Choroid plexus epithelial cell (primary cell): ENCODE data around the gene VSTM2B.

Source experiments
- DNase-seq: peaks from one replicate; pipeline ENCODE4 v3.0.0-alpha.2; 2010; ENCODE audit warnings: low read depth
- H3K4me3 ChIP-seq: 2 replicates; pipeline ENCODE4 v1.5.1; 2011; ENCODE audit warnings: low read depth, mild to moderate bottlenecking, control low read depth, low read length, moderate library complexity
- CTCF ChIP-seq: conservative IDR thresholded peaks from 2 replicates; pipeline ENCODE4 v1.5.1; 2011; ENCODE audit warnings: low read depth, mild to moderate bottlenecking, control low read depth, inconsistent platforms, low read length, moderate library complexity

Gene VSTM2B

GRCh38 chr19:29576046-29576606 is 50.3 kb downstream of the VSTM2B start:
- no peak overlapping the region for H3K4me3 ChIP-seq
- no peak for DNase-seq
- no peak for TF ChIP-seq CTCF

GRCh38 chr19:29576761-29577648 is 51.2 kb downstream of the VSTM2B start:
- no peak overlapping the region for H3K4me3 ChIP-seq
- DNase-seq = peak; percentile 13
- no peak for TF ChIP-seq CTCF

- no peak for DNase-seq
- TF ChIP-seq CTCF = no peak
- H3K4me3 ChIP-seq = no peak overlapping the region
Observed at GRCh38 chr19:29577649-29577963, 51.8 kb downstream of the VSTM2B start.

- DNase-seq = no peak
- no peak overlapping the region for H3K4me3 ChIP-seq
- no peak for TF ChIP-seq CTCF
Observed at GRCh38 chr19:29578349-29578748, 52.6 kb downstream of the VSTM2B start.

- DNase-seq = no peak
- H3K4me3 ChIP-seq = no peak overlapping the region
Observed at GRCh38 chr19:29579308-29579910, 53.6 kb downstream of the VSTM2B start.

GRCh38 chr19:29581398-29581797 is 55.6 kb downstream of the VSTM2B start:
- no peak overlapping the region for H3K4me3 ChIP-seq
- no peak for DNase-seq
- TF ChIP-seq CTCF = no peak

More at GRCh38 chr19:29579308-29579910, 53.6 kb downstream of the VSTM2B start:
- TF ChIP-seq CTCF = no peak
